ENCODE measurements around the gene CREB3. TPM values are rescaled to one million over a fixed set of nuclear protein-coding genes. Genes with fewer than 3 reads are reported as not detected.

The CREB3 gene
- total and polyA plus RNA-seq, 2 of the 4 experiments (the other 2 are of a cell fraction) = 60.7 to 106 TPM

- TF ChIP-seq RFX5 (IDR thresholded peaks at IDR 0.05; ENCODE audit: low read depth, low read length) (no peak), CTCF (conservative IDR thresholded peaks at IDR 0.05; ENCODE audit: low read depth, low read length) (no peak), ELK1 (IDR thresholded peaks at IDR 0.05; ENCODE audit: borderline replicate concordance, low read depth, low read length) (no peak), CHD1 (IDR thresholded peaks at IDR 0.05; ENCODE audit: low read depth, low read length) (no peak), SMC3 (IDR thresholded peaks at IDR 0.05; ENCODE audit: low read depth, low read length) (no peak), POLR2A (IDR thresholded peaks at IDR 0.05; ENCODE audit: low read depth, low read length) (no peak), MAZ (IDR thresholded peaks at IDR 0.05; ENCODE audit: borderline replicate concordance, low read depth, low read length) (no peak), CEBPB (IDR thresholded peaks at IDR 0.05; ENCODE audit: low read depth, low read length) (no peak), USF2 (IDR thresholded peaks at IDR 0.05; ENCODE audit: low read depth, low read length) (no peak), RAD21 (IDR thresholded peaks at IDR 0.05; ENCODE audit: low read length) (no peak), NFE2L2 (IDR thresholded peaks at IDR 0.05; ENCODE audit: low read depth, low read length) (no peak), BHLHE40 (IDR thresholded peaks at IDR 0.05; ENCODE audit: low read depth, low read length) (no peak), RCOR1 (IDR thresholded peaks at IDR 0.05; ENCODE audit: insufficient replicate concordance, low read length) (no peak), FOS (IDR thresholded peaks at IDR 0.05; ENCODE audit: low read depth, low read length) (no peak), MAFK (IDR thresholded peaks at IDR 0.05; ENCODE audit: low read depth, low read length) (no peak), MXI1 (IDR thresholded peaks at IDR 0.05; ENCODE audit: borderline replicate concordance, low read depth, low read length) (no peak)
- Histone ChIP-seq H2AFZ (replicated peaks; ENCODE audit: low read length, poor library complexity) (no peak overlapping the region), H3K79me1 (ENCODE audit: low read depth in 1 of 2, low read length in 2 of 2) (peaks cover 30 to 70% of the 10 kb centered on the region in 2 experiments; a peak in 3 of 4 replicates), H2BK15ac (ENCODE audit: low read depth, low read length) (no peak overlapping the region), H3K56ac (ENCODE audit: extremely low read depth, insufficient read depth, low read length) (no peak overlapping the region), H2BK5ac (ENCODE audit: low read depth, low read length, poor library complexity, severe bottlenecking) (no peak overlapping the region), H2AK5ac (ENCODE audit: low read depth, low read length) (no peak overlapping the region), H4K8ac (ENCODE audit: low read depth in 2 of 2, low read length in 2 of 2) (no peak overlapping the region), H3K9me3 (ENCODE audit: control insufficient read depth, insufficient read depth, low read length) (no peaks in the 10 kb centered on the region), H3K27me3 (ENCODE audit: control insufficient read depth, insufficient read depth, low read length) (no peaks in the 10 kb centered on the region), H3K4me2 (ENCODE audit: low read depth, low read length) (no peak overlapping the region), H3K18ac (ENCODE audit: low read depth, low read length) (no peak overlapping the region), H2BK120ac (ENCODE audit: low read depth, low read length) (no peak overlapping the region), H3K9me1 (ENCODE audit: insufficient read depth, low read length) (no peaks in the 10 kb centered on the region; the same call in 1 of the 2 replicates), H3K4me1 (ENCODE audit: control insufficient read depth, insufficient read depth, low read length) (no peaks in the 10 kb centered on the region), H3K4me3 (ENCODE audit: insufficient read depth, low read depth, low read length) (no peak overlapping the region), H4K20me1 (ENCODE audit: insufficient read depth, low read length) (peaks cover 35% of the 10 kb centered on the region), H3K4ac (ENCODE audit: low read depth, low read length) (no peak overlapping the region), H3K23ac (ENCODE audit: low read depth, low read length) (no peak overlapping the region), H4K5ac (ENCODE audit: low read depth, low read length) (no peak overlapping the region), H2BK20ac (ENCODE audit: low read depth, low read length) (no peak overlapping the region), H2AK9ac (replicated peaks; ENCODE audit: low read depth, low read length, poor library complexity) (no peak overlapping the region), H3K27ac (ENCODE audit: insufficient read depth, low read length) (no peak overlapping the region), H3K14ac (replicated peaks; ENCODE audit: low read depth, low read length) (no peak overlapping the region), H3K9ac (ENCODE audit: low read depth, low read length) (no peak overlapping the region), H4K91ac (ENCODE audit: insufficient read depth, low read depth, low read length) (no peak overlapping the region), H3K36me3 (ENCODE audit: control insufficient read depth, insufficient read depth, low read length) (peaks cover 86% of the 10 kb centered on the region)
- intact Hi-C loops (cut with micrococcal nuclease) = no loop called here
- CTCF ChIA-PET = interaction anchor here (0.7 kb wide), 1 partner anchor 53 kb away, joined by 3 read pairs; no protein-coding TSS in a partner anchor
- POLR2A ChIA-PET (ENCODE audit: unreplicated experiment) = interaction anchor here (1.0 kb wide), 1 partner anchor 23 kb away, joined by 4 read pairs; no protein-coding TSS in a partner anchor
- no peak for ATAC-seq (ENCODE audit: low read depth)
- 100% methylated on average over 2 of the region's 6 CpGs; no CpG with 5 or more reads in 1 of the 2 experiments for WGBS, 2 experiments (ENCODE audit: extremely low coverage in 2 of 2, insufficient read length in 1 of 2)
- dilution Hi-C loops (cut with HindIII; ENCODE audit: low sequenced_read_pairs, unreplicated experiment) = no loop called here
- DNase-seq = no peak
- in situ Hi-C loops (cut with MboI; ENCODE audit: low sequenced_read_pairs) = no loop called here
- BruUV-seq (replicated peaks) = no TSS peak
Observed at GRCh38 chr9:35714123-35714522, 18.3 kb upstream of the CREB3 start.

All from IMR-90 (cell line).